Measurements from ENCODE around the gene TGM3. TPM values are rescaled to one million over a fixed set of nuclear protein-coding genes. Genes with fewer than 3 reads are reported as not detected.

The TGM3 gene
- total and polyA plus RNA-seq, 9 donors = 0.04 to 0.46 (median 0.15) TPM; not detected in 4

DNA sequence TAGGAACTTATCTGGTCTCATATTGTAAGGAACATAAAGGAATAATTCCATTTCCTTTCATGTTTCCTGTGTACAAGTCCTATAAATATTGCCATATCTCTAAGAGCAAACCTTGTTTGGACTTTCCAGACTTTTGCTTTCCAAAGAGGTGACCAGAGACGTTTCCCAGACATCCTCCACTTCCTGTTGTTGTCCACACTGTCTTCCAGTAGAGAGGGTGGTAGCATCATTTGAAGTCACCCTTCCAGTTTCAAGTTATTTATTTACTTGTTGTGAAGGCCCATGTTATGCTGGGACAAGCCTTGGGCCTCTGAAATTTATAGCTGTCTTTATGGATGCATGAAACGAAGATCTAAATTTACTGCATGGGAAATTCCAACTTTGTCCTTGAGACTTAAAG, 10.6 kb upstream of the TGM3 start:
- no peaks in the 10 kb centered on the region for H3K27me3 ChIP-seq
- 9 to 25% (median 12%) methylated on average over 2 of the region's 2 CpGs for WGBS, 3 donors
- TF ChIP-seq, protein P1, sequence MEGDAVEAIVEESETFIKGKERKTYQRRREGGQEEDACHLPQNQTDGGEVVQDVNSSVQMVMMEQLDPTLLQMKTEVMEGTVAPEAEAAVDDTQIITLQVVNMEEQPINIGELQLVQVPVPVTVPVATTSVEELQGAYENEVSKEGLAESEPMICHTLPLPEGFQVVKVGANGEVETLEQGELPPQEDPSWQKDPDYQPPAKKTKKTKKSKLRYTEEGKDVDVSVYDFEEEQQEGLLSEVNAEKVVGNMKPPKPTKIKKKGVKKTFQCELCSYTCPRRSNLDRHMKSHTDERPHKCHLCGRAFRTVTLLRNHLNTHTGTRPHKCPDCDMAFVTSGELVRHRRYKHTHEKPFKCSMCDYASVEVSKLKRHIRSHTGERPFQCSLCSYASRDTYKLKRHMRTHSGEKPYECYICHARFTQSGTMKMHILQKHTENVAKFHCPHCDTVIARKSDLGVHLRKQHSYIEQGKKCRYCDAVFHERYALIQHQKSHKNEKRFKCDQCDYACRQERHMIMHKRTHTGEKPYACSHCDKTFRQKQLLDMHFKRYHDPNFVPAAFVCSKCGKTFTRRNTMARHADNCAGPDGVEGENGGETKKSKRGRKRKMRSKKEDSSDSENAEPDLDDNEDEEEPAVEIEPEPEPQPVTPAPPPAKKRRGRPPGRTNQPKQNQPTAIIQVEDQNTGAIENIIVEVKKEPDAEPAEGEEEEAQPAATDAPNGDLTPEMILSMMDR (IDR thresholded peaks at IDR 0.05) = no peak
- no peak for TF ChIP-seq POLR2A (IDR thresholded peaks at IDR 0.05)
- no peak for TF ChIP-seq EP300 (IDR thresholded peaks at IDR 0.05)
- no peak overlapping the region for H3K27ac ChIP-seq
- no peaks in the 10 kb centered on the region for H3K4me1 ChIP-seq (ENCODE audit: insufficient read depth)
- no peaks in the 10 kb centered on the region for H3K9me3 ChIP-seq
- no peak for DNase-seq
- H3K36me3 ChIP-seq = no peaks in the 10 kb centered on the region
- intact Hi-C loops (cut with DNase I) = no loop called here
- no peak overlapping the region for H3K4me3 ChIP-seq

DNA sequence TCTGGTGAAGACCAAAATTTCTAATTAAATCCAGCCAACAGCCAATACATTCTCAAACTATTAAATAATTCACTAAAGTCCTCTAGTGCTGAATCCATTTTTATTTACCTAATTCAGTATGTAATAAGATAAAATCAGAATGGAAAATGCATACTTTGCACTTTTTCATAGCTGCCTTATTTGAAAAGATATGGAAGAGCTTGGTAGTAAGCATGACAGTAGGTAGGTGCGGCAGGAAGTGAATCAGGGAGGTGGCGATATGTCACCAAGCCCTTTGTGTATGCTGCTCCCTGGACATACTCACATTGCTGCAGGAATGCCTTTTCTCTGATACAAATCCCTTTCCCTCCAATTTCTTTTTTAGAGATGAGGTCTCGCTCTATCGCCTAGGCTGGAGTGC, 10.2 kb upstream of the TGM3 start:
- DNase-seq = no peak
- intact Hi-C loops (cut with DNase I) = no loop called here
- Histone ChIP-seq H3K27me3 (no peaks in the 10 kb centered on the region), H3K9me3 (no peaks in the 10 kb centered on the region), H3K36me3 (no peaks in the 10 kb centered on the region), H3K27ac (no peak overlapping the region), H3K4me3 (no peak overlapping the region), H3K4me1 (ENCODE audit: insufficient read depth) (no peaks in the 10 kb centered on the region)
- TF ChIP-seq EP300 (IDR thresholded peaks at IDR 0.05) (no peak), POLR2A (IDR thresholded peaks at IDR 0.05) (no peak)
- TF ChIP-seq, protein P1 (IDR thresholded peaks at IDR 0.05) = no peak
- 94 to 96% (median 95%) methylated on average over 4 of the region's 4 CpGs for WGBS, 3 donors

DNA sequence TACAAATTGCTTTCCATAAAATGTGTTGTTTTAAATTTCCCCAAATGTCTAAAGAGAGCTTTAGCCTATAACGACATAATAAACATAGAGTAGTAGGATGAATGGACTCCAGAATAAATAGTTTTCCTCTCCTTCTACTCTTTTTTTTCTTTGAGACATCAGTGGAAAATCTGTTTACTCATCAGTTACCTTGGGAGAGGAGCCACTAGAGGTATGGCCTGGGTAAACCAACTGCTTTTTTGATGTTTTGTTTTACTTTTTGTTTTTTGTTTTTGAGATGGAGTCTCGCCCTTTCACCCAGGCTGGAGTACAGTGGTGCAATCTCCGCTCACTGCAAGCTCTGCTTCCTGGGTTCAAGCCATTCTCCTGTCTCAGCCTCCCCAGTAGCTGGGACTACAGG, 8.3 kb upstream of the TGM3 start:
- intact Hi-C loops (cut with DNase I) = no loop called here
- DNase-seq = no peak
- Histone ChIP-seq H3K36me3 (no peaks in the 10 kb centered on the region), H3K4me1 (ENCODE audit: insufficient read depth) (no peaks in the 10 kb centered on the region), H3K4me3 (no peak overlapping the region), H3K27me3 (no peaks in the 10 kb centered on the region), H3K9me3 (no peaks in the 10 kb centered on the region), H3K27ac (no peak overlapping the region)
- WGBS, 3 donors = 82 to 87% (median 85%) methylated on average over 3 of the region's 3 CpGs
- TF ChIP-seq EP300 (IDR thresholded peaks at IDR 0.05) = no peak
- no peak for TF ChIP-seq POLR2A (IDR thresholded peaks at IDR 0.05)
- TF ChIP-seq, protein P1 (IDR thresholded peaks at IDR 0.05) = no peak

DNA sequence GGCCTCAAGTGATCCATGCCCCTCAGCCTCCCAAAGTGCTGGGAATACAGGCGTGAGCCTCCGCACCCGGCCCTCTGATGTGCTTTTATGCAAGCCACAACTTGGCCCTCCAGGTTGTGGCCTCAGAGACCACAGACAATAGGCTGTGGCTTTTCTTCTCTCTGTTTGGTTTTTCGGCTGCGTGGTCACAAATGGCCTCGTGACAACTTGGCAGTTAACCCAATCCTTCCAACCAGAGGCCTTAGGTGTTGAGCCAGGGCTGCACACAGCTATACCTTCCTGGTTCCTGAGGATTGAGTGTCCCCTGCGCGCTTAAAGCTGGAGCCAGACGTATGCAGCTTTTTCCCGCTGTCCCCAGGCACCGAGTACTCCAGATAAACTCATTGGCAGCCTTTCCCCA, 6.3 kb upstream of the TGM3 start:
- no peak for TF ChIP-seq EP300 (IDR thresholded peaks at IDR 0.05)
- no peaks in the 10 kb centered on the region for H3K36me3 ChIP-seq
- no peaks in the 10 kb centered on the region for H3K9me3 ChIP-seq
- no peaks in the 10 kb centered on the region for H3K4me1 ChIP-seq (ENCODE audit: insufficient read depth)
- WGBS, 3 donors = 19 to 24% (median 24%) methylated on average over 11 of the region's 11 CpGs
- no peak for DNase-seq
- no peak overlapping the region for H3K27ac ChIP-seq
- intact Hi-C loops (cut with DNase I) = no loop called here
- no peaks in the 10 kb centered on the region for H3K27me3 ChIP-seq
- no peak overlapping the region for H3K4me3 ChIP-seq

DNA sequence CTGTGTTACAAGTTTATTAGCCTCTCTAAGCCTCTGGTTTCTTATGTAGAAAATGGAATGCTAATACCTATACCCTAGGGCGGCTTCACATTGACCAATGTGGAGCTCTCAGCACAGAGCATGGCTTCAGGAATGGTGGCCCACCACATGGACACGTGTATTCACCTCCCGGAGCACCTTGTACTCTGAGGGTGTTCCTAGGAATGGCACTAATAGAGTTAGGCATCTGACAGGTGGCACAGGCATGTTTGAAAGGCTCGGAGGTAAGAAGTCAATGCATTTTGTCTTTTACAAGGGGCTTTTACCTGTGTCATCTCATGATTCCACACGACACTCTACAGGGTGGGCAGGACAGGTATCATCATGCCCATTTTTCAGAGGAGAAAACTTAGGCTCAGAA, 5.3 kb upstream of the TGM3 start:
- DNase-seq = no peak
- WGBS, 3 donors = 83 to 88% (median 85%) methylated on average over 5 of the region's 5 CpGs
- Histone ChIP-seq H3K27me3 (no peaks in the 10 kb centered on the region), H3K9me3 (no peaks in the 10 kb centered on the region), H3K27ac (no peak overlapping the region), H3K36me3 (no peaks in the 10 kb centered on the region), H3K4me1 (ENCODE audit: insufficient read depth) (no peaks in the 10 kb centered on the region), H3K4me3 (no peak overlapping the region)
- TF ChIP-seq POLR2A (IDR thresholded peaks at IDR 0.05) (no peak), EP300 (IDR thresholded peaks at IDR 0.05) (no peak)
- TF ChIP-seq, protein P1 (IDR thresholded peaks at IDR 0.05) = no peak
- intact Hi-C loops (cut with DNase I) = no loop called here
